GM21786 (cell line): ENCODE measurements around the gene CFHR4.
"Not testable (repeated sequence)": the region's sequence is repeated elsewhere in the genome, so short reads cannot be mapped to it uniquely, and the experiment has no call there.

Experiments used
- ATAC-seq: cut with Tn5 transposase; IDR thresholded peaks from one replicate; pipeline ENCODE4 v1.9.1; 2021; ENCODE audit not compliant: unreplicated experiment

The CFHR4 gene

GRCh38 chr1:196887515-196888239 lies at the start of gene CFHR4:
Gene CFHR4 (plus strand): TSS chr1:196888052. CDS start chr1:196888151, 99 bp downstream.
- peak; percentile 94 for ATAC-seq

DNA sequence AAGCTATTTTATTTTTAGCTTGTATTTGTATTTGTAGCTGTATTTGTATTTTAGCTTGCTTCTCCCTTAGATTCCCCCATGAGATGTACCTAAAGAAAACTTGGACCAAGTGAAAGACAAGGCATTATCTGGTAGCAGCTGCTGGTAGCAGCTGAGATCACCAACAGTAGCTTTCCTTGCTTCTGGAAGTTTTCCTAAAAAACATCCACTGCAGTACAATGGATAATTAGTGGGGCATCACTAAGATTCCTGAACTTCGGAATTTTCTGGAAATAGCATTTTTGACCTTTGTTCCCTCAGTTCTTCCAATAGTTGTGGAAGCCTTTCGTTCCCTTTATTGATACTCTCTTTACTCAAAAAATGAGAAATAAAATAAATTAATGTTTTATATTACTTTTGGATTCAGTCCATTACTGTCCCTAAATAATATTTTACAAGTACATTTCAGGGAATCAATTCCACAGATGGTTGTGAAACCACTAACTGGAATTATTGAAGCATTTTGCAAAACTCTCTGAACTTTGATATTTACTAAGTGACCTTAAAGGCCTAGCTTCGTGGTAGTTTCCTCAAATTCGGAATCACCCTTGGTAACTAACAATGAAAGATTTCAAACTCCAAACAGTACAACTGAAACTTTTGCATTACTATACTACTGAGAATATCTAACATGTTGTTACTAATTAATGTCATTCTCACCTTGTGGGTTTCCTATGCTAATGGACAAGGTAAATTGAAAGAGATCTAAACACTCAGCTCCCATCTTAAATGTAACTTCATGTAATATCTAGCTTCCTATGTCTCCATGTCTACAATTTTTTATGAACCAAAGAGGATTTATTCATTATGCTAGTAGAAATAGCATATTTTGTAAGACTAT lies 38.0 kb upstream of the CFHR4 start:
- not testable (repeated sequence) for ATAC-seq

- ATAC-seq, result no peak
These were observed 31.8 kb upstream of the CFHR4 start for GRCh38 chr1:196856053-196856452.

- no peak for ATAC-seq
These were observed 30.7 kb upstream of the CFHR4 start for GRCh38 chr1:196857188-196857587.

GRCh38 chr1:196858811-196859210 lies 29.0 kb upstream of the CFHR4 start:
- ATAC-seq, result no peak

- ATAC-seq, result no peak
These were observed 27.4 kb upstream of the CFHR4 start for GRCh38 chr1:196860323-196860884.

DNA sequence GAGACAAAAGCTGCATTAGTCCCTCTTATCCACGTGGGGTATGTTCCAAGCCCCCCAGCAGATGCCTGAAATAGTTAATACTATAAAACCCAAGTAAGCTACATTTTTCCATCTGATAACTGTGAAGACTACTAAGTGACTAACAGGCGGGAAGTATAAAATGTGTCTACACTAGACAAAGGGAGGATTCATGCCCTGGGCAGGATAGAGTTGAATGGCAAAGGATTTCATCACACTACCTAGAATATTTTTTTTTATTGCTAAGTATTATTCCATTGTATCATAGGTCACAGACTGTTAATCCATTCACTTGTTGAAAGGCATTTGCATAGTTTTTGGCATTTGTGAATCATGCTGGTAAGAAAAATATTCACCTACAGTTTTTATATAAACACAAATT lies 26.4 kb upstream of the CFHR4 start:
- no peak for ATAC-seq

GRCh38 chr1:196866974-196867373 lies 20.9 kb upstream of the CFHR4 start:
- no peak for ATAC-seq

GRCh38 chr1:196873385-196873784 lies 14.5 kb upstream of the CFHR4 start:
- ATAC-seq, result no peak

- ATAC-seq, result no peak
These were observed 11.9 kb upstream of the CFHR4 start for GRCh38 chr1:196875935-196876334.

DNA sequence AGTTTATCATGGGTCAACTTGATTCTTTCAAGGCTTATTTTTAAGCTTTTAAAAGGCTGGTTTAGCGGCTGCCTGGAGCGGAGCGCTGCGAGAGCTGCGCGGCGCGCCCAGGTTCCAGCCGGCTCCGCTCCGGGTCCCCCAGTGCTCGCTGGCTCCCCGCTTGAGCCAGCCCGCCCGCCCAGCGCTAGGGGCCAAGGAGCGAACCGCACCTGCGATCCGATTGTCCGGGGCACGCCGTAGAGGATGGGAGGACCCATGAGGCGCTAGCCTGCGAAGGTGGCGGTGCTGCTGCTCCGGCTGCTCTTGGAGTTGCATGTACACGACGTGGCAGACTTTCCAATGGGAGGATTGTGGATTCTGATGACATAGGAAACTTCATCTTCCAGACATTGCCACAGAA lies 9.9 kb upstream of the CFHR4 start:
- no peak for ATAC-seq

DNA sequence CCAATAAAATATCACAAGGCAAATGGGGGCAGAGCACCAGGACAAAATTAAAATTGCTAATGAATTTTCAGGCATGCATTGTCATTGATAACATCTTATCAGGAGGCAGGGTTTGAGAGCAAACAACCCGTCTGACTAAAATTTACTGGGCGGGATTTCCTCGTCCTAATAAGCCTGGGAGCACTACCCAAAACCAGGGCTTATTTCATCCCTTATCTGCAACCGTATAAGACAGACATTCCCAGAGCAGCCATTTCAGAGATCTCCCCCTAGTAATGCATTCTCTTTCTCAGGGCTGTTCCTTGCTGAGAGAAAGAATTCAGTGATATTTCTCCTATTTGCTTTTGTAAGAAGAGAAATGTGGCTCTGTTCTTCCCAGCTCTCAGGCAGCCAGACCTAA lies 1.3 kb upstream of the CFHR4 start:
- not testable (repeated sequence) for ATAC-seq

- no peak for ATAC-seq
These were observed 2.8 kb downstream of the CFHR4 start for GRCh38 chr1:196890668-196891067.

- no peak for ATAC-seq
These were observed 3.4 kb downstream of the CFHR4 start for GRCh38 chr1:196891251-196891650.

DNA sequence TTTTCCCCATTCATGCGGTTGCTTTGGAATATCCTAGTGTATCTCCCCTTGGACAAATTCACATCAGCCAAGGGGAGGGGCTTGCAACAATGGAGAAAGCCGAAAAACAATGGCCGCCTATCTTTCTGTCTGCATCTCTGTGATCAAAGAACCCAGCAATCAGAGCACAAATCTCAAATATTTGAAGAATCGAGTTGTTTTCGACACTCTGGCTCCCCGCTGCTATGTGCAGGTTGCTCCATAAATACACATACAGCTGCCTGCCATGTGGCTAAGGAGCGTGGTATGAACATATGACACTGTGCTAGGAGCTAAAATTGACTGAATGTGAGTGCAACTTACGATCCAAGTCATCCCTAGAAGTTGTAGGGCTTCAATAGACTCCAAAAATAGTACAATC lies 8.5 kb downstream of the CFHR4 start:
- no peak for ATAC-seq

GRCh38 chr1:196897158-196897828 lies 9.4 kb downstream of the CFHR4 start:
- no peak for ATAC-seq

DNA sequence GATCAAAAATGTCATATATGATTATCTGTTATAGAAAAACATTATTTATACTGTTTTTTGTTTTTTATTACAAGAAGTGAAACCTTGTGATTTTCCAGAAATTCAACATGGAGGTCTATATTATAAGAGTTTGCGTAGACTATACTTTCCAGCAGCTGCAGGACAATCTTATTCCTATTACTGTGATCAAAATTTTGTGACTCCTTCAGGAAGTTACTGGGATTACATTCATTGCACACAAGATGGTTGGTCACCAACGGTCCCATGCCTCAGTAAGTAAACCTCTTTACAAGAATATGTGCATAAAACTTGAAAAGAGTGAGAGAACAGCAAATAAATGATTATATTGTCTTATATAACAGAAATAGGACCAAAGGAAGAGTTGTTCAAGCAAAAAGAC lies 14.5 kb downstream of the CFHR4 start:
- no peak for ATAC-seq

DNA sequence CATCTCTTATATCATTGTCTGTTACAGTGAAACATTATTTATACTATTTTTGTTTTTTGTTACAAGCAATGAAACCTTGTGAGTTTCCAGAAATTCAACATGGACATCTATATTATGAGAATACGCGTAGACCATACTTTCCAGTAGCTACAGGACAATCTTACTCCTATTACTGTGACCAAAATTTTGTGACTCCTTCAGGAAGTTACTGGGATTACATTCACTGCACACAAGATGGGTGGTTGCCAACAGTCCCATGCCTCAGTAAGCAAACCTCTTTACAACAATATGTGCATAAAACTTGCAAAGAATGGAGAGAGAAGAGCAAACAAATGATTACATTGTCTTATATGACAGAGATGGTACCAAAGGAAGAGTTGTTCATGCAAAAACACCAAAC lies 22.4 kb downstream of the CFHR4 start:
- ATAC-seq, result no peak

GRCh38 chr1:196912283-196912682 lies 24.4 kb downstream of the CFHR4 start:
- not testable (repeated sequence) for ATAC-seq

DNA sequence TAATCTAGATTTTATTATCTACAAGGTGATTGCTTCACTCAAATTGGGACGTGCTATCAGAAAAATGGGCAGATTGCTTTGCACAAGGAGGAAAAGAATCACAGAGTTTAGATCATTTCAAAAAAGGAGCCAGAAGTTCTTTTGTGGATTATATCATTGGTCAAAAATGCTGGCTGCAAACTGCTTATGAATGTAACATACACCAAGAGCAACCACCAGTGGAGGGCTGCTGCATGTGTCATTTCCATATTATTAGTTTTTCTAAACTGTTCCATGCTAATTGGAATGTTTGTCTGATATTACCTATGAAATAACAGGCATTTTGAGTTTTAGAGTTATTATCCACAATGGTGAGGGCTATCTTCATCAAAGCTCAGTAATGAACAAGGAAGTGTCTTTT lies 39.0 kb downstream of the CFHR4 start:
- ATAC-seq, result not testable (repeated sequence)

DNA sequence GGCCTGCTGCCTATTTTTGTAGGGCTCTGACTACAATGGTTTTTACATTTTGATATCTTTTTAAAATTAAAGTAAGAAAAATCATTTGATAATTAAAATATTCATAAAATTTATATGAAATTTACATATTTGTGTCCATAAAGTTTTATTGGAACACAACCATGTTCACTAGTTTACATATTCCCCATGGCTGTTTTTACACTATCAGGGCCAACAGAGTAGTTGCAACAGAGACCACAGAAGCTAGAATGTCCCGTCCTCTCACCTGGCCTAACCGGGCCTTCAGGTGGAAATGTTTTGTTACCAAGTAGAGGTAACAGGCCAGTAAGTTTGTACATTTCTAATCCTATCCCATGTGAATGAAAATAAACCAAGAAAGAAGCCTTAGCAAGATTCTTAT lies 45.0 kb downstream of the CFHR4 start:
- ATAC-seq, result not testable (repeated sequence)
